Limb (tissue), 2 donors: ENCODE results near the gene FOXO4.

Experiments used
- DNase-seq, 2 donors: peaks; one replicate each; pipeline ENCODE4 v3.0.0-alpha.2; 2016; ENCODE audit errors: extremely low spot score in 2 of 2

The FOXO4 gene

DNA sequence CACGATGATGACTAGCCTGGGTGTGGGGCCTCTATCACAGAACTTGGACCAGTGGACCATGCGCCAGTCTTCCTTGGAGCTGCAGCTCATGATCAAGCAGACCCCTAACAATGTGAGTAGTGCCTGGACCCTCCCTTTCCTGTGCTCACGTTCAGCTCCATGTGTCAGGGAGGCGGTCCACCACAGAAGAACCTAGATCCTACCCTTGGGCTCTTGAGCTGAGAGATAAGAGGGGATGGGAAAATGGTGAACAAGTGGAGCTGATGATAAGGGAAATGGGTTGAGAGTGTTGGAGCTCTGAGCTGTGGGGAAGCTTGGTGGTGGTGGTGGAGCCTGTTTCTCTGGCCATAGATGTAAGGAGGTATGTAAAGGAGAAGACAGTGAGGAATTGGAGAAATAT lies 35.9 kb downstream of the FOXO4 start:
- DNase-seq = no peak

DNA sequence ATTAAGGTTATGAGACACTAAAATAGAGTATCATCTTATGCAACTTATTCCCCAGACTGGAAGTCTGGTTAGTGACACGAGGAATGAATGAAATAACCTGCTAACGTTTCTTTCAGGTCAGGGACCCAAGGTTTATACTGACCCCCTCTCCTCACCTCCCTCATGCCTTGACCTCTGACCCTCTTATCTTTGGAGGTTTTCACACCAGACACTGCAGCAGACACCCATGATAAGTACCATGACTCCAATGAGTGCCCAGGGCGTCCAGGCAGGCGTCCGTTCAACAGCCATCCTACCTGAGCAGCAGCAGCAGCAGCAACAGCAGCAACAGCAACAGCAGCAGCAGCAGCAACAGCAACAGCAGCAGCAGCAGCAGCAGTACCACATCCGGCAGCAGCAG lies 44.8 kb downstream of the FOXO4 start:
- DNase-seq = no peak

DNA sequence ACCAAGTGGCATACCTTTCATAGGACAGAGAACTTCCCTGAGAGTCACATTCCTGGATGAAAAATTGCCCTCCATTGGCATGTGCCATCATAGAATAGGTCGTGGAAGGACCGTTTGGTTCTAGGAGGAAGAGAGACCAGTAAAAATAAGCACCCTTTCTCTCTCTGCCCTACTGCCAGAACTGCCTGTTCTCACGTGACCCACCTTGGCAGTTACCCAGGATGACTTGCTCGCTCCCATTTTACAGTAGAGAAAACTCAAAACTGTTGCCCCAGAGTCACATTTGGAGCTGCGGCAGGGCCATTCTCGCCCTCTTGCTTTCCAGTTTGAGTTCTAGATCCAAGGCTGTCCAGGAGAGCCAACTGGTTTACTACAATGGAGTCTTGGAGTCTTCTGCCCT lies 47.9 kb downstream of the FOXO4 start:
- DNase-seq = no peak

DNA sequence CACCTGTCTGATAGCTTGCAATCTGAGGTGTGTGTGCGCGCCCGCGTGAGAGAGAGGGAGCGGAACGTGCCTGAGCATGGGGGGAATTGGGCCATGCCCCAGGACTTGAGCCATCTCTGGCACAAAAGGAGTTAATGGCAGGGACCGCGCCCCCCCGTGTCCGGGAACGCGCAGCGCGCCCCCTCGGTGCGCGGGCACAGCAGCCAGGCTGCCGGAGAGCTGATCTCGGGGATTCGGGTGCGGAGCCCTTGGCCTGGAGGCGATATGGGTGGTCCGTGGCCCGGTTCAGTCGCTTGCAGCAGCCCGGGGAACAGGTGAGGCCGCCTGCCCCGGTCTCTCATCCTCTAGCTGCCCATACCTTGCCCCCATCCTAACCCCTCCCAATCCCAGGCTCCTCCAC lies 49.0 kb downstream of the FOXO4 start, which contains the start of gene NLGN3:
Gene NLGN3, plus strand, starts transcription at position 191 of the 400 bp plus-strand sequence. CDS start 2,909 bp downstream, outside the sequence.
- peak; percentile 3 to 75 for DNase-seq

DNA sequence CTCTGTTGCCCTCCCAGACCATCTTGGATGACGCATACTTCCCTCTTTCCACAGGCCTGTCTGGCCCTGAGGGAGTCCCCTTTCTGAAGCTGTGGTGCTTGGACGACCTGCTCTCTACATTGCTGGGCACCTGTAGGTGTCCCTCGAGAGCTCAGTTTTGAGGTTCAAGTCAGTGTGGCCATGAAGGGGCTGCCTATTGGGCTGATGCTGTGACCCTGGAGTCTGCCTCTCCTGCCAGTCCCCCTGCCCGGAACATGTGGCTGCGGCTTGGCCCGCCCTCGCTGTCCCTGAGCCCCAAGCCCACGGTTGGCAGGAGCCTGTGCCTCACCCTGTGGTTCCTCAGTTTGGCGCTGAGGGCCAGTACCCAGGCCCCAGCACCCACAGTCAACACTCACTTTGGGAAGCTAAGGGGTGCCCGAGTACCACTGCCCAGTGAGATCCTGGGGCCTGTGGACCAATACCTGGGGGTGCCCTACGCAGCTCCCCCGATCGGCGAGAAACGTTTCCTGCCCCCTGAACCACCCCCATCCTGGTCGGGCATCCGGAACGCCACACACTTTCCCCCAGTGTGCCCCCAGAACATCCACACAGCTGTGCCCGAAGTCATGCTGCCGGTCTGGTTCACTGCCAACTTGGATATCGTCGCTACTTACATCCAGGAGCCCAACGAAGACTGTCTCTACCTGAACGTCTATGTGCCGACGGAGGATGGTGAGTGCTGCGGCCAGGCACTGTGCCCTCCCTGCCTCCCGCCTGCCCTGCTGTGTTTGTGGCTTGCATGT lies 52.0 kb downstream of the FOXO4 start:
- no peak for DNase-seq

DNA sequence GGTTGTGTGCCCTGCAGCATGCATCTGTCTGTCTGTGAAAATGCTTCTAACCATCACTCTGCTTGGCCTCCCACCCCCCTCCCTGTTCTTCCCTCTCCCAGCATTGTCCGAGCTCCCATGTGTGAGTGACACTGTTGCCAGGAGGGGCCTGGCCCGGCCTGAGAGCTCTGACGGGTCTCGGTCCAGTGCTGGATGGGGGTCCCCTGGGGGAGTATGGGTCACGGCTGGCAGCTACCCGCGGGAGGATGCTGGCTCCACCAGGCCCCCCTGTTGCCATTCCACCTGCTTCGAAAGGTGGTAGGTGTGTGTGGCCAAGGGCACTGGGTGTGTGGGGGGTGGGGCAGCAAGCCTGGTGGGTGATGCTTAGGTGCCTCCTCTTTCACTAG lies 52.6 kb downstream of the FOXO4 start:
- DNase-seq = no peak

DNA sequence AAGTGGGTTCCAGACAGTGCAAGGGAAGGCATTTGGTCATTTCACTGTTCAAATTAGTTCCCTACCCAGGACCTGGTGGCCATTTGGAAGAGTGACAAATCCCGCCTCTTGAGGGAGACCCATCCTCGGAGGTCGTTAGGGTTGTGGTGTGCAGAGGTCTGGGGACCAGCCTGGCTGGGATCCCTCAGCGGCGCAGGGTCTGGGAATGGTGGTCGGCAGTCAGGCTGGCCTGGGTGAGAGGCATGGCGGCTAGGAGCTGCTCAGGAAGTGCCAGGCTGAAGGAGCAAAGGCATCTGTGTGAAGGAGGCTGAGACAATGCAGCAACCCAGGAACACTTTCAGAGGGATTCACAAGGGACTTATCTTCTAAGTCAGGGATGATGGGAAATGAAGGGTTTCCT lies 55.7 kb downstream of the FOXO4 start:
- no peak for DNase-seq
